WTC11 (cell line): Measurements from ENCODE around the gene CPVL. TPM values are rescaled to one million over a fixed set of nuclear protein-coding genes. Genes with fewer than 3 reads are reported as not detected.

ENCODE experiments used
- ATAC-seq: fragments of 200-7000 bp; cut with Tn5 transposase; 2 replicates; pipeline ENCODE4 v1.10.0; 2021; ENCODE audit warnings: mild to moderate bottlenecking, moderate library complexity
- CTCF ChIA-PET: fragments of 300-600 bp; sonication (Branson Sonifier 250); formaldehyde crosslinking; loops from one replicate; lab custom pipeline; 2021; ENCODE audit warnings: antibody characterized with exemption; lab: Charles Lee
- POLR2A ChIA-PET: fragments of 350-600 bp; sonication (Branson Sonifier 250); formaldehyde crosslinking; loops from one replicate; lab custom pipeline; 2021; ENCODE audit warnings: antibody characterized with exemption; lab: Charles Lee
- DNase-seq: peaks from one replicate; pipeline ENCODE4 v3.0.0; 2021; ENCODE audit warnings: low spot score
- H3K27ac Mint-ChIP-seq: 2 replicates; pipeline ENCODE4 v1.8.0; 2021; ENCODE audit warnings: mixed read lengths
- H3K27me3 Mint-ChIP-seq: 2 replicates; pipeline ENCODE4 v1.8.0; 2021; ENCODE audit warnings: low read depth, mild to moderate bottlenecking, moderate library complexity, mixed read lengths
- H3K36me3 Mint-ChIP-seq: 2 replicates; pipeline ENCODE4 v1.8.0; 2021; ENCODE audit warnings: mixed read lengths
- H3K4me1 Mint-ChIP-seq: 2 replicates; pipeline ENCODE4 v1.8.0; 2022; ENCODE audit warnings: mixed read lengths
- H3K4me3 Mint-ChIP-seq: 2 replicates; pipeline ENCODE4 v1.8.0; 2021; ENCODE audit warnings: mild to moderate bottlenecking, moderate library complexity, mixed read lengths
- H3K9me3 Mint-ChIP-seq: 2 replicates; pipeline ENCODE4 v1.8.0; 2021; ENCODE audit warnings: mixed read lengths
- ATF1 ChIP-seq: sonication (generic); formaldehyde crosslinking; IDR thresholded peaks from 2 replicates; pipeline ENCODE4 v1.8.1; 2023; ENCODE audit warnings: mild to moderate bottlenecking, moderate library complexity, missing genetic modification reagents
- ELF4 ChIP-seq: sonication (generic); formaldehyde crosslinking; IDR thresholded peaks from 2 replicates; pipeline ENCODE4 v1.8.1; 2022; ENCODE audit warnings: low read depth, mild to moderate bottlenecking, moderate library complexity, missing genetic modification reagents
- FOXJ3 ChIP-seq: sonication (generic); formaldehyde crosslinking; IDR thresholded peaks from 2 replicates; pipeline ENCODE4 v1.9.0; 2021; ENCODE audit warnings: missing genetic modification reagents, mild to moderate bottlenecking, borderline replicate concordance
- NFATC4 ChIP-seq: fragments of 250-450 bp; sonication (Bioruptor Pico); IDR thresholded peaks from 2 replicates; pipeline ENCODE4 v1.9.0; 2021; ENCODE audit warnings: mild to moderate bottlenecking
- NR2C2 ChIP-seq: sonication (generic); formaldehyde crosslinking; IDR thresholded peaks from 2 replicates; pipeline ENCODE4 v1.8.0; 2022; ENCODE audit warnings: mild to moderate bottlenecking, missing genetic modification reagents
- OVOL2 ChIP-seq: fragments of 250-450 bp; sonication (Bioruptor Pico); IDR thresholded peaks from 2 replicates; pipeline ENCODE4 v1.9.0; 2021; ENCODE audit warnings: mild to moderate bottlenecking, borderline replicate concordance
- PRRX2 ChIP-seq: fragments of 250-450 bp; sonication (Bioruptor Pico); IDR thresholded peaks from 2 replicates; pipeline ENCODE4 v1.8.0; 2021; ENCODE audit warnings: mild to moderate bottlenecking
- RELA ChIP-seq: sonication (generic); formaldehyde crosslinking; IDR thresholded peaks from 2 replicates; pipeline ENCODE4 v1.8.1; 2022; ENCODE audit warnings: missing genetic modification reagents, mild to moderate bottlenecking, borderline replicate concordance
- TCF7 ChIP-seq: sonication (generic); formaldehyde crosslinking; IDR thresholded peaks from 2 replicates; pipeline ENCODE4 v1.8.0; 2022; ENCODE audit warnings: mild to moderate bottlenecking, low read depth, missing genetic modification reagents, moderate library complexity
- TEAD4 ChIP-seq: sonication (generic); formaldehyde crosslinking; IDR thresholded peaks from 2 replicates; pipeline ENCODE4 v1.8.0; 2022; ENCODE audit warnings: mild to moderate bottlenecking, missing genetic modification reagents
- ZBTB21 ChIP-seq: sonication (generic); formaldehyde crosslinking; IDR thresholded peaks from 2 replicates; pipeline ENCODE4 v1.8.1; 2023; ENCODE audit warnings: mild to moderate bottlenecking, missing genetic modification reagents, borderline replicate concordance
- total RNA-seq: library from RNA; stranded (reverse); gene quantifications from 3 replicates; pipeline ENCODE4 v1.2.3, GENCODE V29; 2021
- TF ChIP-seq, protein P1 (sequence below): sonication (generic); formaldehyde crosslinking; IDR thresholded peaks from 2 replicates; pipeline ENCODE4 v1.8.0; 2022; ENCODE audit warnings: missing genetic modification reagents
- TF ChIP-seq, protein P2 (sequence below): fragments of 250-450 bp; sonication (Bioruptor Pico); IDR thresholded peaks from 2 replicates; pipeline ENCODE4 v1.9.0; 2021; ENCODE audit warnings: mild to moderate bottlenecking
- TF ChIP-seq, protein P3 (sequence below): sonication (generic); formaldehyde crosslinking; conservative IDR thresholded peaks from 2 replicates; pipeline ENCODE4 v1.8.1; 2023; ENCODE audit warnings: mild to moderate bottlenecking, low read depth, missing genetic modification reagents, moderate library complexity
- TF ChIP-seq, protein P4 (sequence below): sonication (generic); formaldehyde crosslinking; IDR thresholded peaks from 2 replicates; pipeline ENCODE4 v1.8.0; 2023; ENCODE audit warnings: missing genetic modification reagents
- TF ChIP-seq, protein P5 (sequence below): sonication (generic); formaldehyde crosslinking; IDR thresholded peaks from 2 replicates; pipeline ENCODE4 v1.8.0; 2022; ENCODE audit warnings: mild to moderate bottlenecking, missing genetic modification reagents
- TF ChIP-seq, protein P6 (sequence below): fragments of 250-450 bp; sonication (Bioruptor Pico); IDR thresholded peaks from 2 replicates; pipeline ENCODE4 v1.9.0; 2021; ENCODE audit warnings: moderate library complexity, mild to moderate bottlenecking, inconsistent platforms, borderline replicate concordance
- TF ChIP-seq, protein P7 (sequence below): sonication (generic); formaldehyde crosslinking; IDR thresholded peaks from 2 replicates; pipeline ENCODE4 v1.8.1; 2023; ENCODE audit warnings: mild to moderate bottlenecking, missing genetic modification reagents, borderline replicate concordance

Gene CPVL
- total RNA-seq, 1 experiment from 2014 or later = 34.2 TPM

DNA sequence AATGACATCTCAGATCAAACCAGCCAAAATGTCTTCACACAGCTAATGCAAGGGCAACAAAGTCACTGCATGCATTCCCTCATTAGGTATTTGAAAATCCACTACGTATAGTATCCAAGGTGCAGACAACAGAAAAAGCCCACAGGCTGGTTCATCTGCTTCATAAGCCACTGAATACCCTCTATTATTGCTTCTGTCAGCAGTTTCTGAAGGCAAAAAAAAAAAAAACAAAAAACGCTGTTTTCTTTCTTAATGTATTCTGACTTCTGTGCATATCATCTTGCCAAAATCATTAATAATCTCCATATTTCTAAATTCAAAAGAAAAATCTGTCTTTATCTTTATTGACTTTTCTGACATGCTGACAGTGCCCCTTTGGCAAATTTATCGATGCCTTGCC lies 13.4 kb downstream of the CPVL start:
- DNase-seq (no peak), ATAC-seq (no peak)
- Mint-ChIP-seq H3K9me3 (peaks cover 7% of the 10 kb centered on the region), H3K27me3 (no peaks in the 10 kb centered on the region), H3K4me1 (peaks cover 9% of the 10 kb centered on the region), H3K27ac (no peak overlapping the region), H3K4me3 (no peak overlapping the region), H3K36me3 (peaks cover 10% of the 10 kb centered on the region)
- TF ChIP-seq, protein P1, sequence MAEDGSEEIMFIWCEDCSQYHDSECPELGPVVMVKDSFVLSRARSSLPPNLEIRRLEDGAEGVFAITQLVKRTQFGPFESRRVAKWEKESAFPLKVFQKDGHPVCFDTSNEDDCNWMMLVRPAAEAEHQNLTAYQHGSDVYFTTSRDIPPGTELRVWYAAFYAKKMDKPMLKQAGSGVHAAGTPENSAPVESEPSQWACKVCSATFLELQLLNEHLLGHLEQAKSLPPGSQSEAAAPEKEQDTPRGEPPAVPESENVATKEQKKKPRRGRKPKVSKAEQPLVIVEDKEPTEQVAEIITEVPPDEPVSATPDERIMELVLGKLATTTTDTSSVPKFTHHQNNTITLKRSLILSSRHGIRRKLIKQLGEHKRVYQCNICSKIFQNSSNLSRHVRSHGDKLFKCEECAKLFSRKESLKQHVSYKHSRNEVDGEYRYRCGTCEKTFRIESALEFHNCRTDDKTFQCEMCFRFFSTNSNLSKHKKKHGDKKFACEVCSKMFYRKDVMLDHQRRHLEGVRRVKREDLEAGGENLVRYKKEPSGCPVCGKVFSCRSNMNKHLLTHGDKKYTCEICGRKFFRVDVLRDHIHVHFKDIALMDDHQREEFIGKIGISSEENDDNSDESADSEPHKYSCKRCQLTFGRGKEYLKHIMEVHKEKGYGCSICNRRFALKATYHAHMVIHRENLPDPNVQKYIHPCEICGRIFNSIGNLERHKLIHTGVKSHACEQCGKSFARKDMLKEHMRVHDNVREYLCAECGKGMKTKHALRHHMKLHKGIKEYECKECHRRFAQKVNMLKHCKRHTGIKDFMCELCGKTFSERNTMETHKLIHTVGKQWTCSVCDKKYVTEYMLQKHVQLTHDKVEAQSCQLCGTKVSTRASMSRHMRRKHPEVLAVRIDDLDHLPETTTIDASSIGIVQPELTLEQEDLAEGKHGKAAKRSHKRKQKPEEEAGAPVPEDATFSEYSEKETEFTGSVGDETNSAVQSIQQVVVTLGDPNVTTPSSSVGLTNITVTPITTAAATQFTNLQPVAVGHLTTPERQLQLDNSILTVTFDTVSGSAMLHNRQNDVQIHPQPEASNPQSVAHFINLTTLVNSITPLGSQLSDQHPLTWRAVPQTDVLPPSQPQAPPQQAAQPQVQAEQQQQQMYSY (CRISPR knock-in tag) = no peak
- no peak for TF ChIP-seq PRRX2 (CRISPR knock-in tag)
- TF ChIP-seq OVOL2 = no peak
- TF ChIP-seq ZBTB21 (CRISPR knock-in tag) = no peak
- no peak for TF ChIP-seq RELA
- POLR2A ChIA-PET = no interaction called here
- CTCF ChIA-PET = no interaction called here

DNA sequence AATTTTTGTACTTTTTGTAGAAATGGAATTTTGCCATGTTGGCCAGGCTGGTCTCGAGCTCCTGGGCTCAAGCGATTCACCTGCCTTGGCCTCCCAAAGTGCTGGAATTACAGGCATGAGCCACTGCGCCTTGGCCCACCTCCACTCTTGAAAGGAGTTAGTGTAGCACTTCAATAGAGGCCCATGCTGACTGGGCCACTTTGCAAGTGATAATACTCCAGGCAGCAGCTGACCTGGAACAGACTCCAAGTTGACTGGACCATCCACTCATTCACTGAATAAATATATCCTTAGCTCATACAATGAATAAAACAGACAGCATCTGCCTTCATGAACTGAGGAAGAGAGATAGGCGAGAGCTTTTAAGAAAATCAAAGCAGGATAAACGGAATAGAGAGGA lies 14.7 kb downstream of the CPVL start:
- ATAC-seq (no peak), DNase-seq (no peak)
- peaks cover 15% of the 10 kb centered on the region for H3K4me1 Mint-ChIP-seq
- no peak overlapping the region for H3K4me3 Mint-ChIP-seq
- TF ChIP-seq, protein P2, sequence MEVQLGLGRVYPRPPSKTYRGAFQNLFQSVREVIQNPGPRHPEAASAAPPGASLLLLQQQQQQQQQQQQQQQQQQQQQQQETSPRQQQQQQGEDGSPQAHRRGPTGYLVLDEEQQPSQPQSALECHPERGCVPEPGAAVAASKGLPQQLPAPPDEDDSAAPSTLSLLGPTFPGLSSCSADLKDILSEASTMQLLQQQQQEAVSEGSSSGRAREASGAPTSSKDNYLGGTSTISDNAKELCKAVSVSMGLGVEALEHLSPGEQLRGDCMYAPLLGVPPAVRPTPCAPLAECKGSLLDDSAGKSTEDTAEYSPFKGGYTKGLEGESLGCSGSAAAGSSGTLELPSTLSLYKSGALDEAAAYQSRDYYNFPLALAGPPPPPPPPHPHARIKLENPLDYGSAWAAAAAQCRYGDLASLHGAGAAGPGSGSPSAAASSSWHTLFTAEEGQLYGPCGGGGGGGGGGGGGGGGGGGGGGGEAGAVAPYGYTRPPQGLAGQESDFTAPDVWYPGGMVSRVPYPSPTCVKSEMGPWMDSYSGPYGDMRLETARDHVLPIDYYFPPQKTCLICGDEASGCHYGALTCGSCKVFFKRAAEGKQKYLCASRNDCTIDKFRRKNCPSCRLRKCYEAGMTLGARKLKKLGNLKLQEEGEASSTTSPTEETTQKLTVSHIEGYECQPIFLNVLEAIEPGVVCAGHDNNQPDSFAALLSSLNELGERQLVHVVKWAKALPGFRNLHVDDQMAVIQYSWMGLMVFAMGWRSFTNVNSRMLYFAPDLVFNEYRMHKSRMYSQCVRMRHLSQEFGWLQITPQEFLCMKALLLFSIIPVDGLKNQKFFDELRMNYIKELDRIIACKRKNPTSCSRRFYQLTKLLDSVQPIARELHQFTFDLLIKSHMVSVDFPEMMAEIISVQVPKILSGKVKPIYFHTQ (CRISPR knock-in tag) = no peak
- TF ChIP-seq ATF1 (CRISPR knock-in tag) (no peak), NFATC4 (CRISPR knock-in tag) (no peak), TEAD4 (CRISPR knock-in tag) (no peak), ELF4 (no peak), FOXJ3 (no peak), NR2C2 (CRISPR knock-in tag) (no peak), TCF7 (no peak)
- TF ChIP-seq, protein P3, sequence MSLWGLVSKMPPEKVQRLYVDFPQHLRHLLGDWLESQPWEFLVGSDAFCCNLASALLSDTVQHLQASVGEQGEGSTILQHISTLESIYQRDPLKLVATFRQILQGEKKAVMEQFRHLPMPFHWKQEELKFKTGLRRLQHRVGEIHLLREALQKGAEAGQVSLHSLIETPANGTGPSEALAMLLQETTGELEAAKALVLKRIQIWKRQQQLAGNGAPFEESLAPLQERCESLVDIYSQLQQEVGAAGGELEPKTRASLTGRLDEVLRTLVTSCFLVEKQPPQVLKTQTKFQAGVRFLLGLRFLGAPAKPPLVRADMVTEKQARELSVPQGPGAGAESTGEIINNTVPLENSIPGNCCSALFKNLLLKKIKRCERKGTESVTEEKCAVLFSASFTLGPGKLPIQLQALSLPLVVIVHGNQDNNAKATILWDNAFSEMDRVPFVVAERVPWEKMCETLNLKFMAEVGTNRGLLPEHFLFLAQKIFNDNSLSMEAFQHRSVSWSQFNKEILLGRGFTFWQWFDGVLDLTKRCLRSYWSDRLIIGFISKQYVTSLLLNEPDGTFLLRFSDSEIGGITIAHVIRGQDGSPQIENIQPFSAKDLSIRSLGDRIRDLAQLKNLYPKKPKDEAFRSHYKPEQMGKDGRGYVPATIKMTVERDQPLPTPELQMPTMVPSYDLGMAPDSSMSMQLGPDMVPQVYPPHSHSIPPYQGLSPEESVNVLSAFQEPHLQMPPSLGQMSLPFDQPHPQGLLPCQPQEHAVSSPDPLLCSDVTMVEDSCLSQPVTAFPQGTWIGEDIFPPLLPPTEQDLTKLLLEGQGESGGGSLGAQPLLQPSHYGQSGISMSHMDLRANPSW (CRISPR knock-in tag) = no peak
- TF ChIP-seq, protein P4, sequence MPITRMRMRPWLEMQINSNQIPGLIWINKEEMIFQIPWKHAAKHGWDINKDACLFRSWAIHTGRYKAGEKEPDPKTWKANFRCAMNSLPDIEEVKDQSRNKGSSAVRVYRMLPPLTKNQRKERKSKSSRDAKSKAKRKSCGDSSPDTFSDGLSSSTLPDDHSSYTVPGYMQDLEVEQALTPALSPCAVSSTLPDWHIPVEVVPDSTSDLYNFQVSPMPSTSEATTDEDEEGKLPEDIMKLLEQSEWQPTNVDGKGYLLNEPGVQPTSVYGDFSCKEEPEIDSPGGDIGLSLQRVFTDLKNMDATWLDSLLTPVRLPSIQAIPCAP = no peak
- TF ChIP-seq, protein P5, sequence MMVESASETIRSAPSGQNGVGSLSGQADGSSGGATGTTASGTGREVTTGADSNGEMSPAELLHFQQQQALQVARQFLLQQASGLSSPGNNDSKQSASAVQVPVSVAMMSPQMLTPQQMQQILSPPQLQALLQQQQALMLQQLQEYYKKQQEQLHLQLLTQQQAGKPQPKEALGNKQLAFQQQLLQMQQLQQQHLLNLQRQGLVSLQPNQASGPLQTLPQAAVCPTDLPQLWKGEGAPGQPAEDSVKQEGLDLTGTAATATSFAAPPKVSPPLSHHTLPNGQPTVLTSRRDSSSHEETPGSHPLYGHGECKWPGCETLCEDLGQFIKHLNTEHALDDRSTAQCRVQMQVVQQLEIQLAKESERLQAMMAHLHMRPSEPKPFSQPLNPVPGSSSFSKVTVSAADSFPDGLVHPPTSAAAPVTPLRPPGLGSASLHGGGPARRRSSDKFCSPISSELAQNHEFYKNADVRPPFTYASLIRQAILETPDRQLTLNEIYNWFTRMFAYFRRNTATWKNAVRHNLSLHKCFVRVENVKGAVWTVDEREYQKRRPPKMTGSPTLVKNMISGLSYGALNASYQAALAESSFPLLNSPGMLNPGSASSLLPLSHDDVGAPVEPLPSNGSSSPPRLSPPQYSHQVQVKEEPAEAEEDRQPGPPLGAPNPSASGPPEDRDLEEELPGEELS (CRISPR knock-in tag) = no peak
- TF ChIP-seq, protein P6, sequence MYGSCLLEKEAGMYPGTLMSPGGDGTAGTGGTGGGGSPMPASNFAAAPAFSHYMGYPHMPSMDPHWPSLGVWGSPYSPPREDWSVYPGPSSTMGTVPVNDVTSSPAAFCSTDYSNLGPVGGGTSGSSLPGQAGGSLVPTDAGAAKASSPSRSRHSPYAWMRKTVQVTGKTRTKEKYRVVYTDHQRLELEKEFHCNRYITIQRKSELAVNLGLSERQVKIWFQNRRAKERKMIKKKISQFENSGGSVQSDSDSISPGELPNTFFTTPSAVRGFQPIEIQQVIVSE = no peak
- TF ChIP-seq, protein P7, sequence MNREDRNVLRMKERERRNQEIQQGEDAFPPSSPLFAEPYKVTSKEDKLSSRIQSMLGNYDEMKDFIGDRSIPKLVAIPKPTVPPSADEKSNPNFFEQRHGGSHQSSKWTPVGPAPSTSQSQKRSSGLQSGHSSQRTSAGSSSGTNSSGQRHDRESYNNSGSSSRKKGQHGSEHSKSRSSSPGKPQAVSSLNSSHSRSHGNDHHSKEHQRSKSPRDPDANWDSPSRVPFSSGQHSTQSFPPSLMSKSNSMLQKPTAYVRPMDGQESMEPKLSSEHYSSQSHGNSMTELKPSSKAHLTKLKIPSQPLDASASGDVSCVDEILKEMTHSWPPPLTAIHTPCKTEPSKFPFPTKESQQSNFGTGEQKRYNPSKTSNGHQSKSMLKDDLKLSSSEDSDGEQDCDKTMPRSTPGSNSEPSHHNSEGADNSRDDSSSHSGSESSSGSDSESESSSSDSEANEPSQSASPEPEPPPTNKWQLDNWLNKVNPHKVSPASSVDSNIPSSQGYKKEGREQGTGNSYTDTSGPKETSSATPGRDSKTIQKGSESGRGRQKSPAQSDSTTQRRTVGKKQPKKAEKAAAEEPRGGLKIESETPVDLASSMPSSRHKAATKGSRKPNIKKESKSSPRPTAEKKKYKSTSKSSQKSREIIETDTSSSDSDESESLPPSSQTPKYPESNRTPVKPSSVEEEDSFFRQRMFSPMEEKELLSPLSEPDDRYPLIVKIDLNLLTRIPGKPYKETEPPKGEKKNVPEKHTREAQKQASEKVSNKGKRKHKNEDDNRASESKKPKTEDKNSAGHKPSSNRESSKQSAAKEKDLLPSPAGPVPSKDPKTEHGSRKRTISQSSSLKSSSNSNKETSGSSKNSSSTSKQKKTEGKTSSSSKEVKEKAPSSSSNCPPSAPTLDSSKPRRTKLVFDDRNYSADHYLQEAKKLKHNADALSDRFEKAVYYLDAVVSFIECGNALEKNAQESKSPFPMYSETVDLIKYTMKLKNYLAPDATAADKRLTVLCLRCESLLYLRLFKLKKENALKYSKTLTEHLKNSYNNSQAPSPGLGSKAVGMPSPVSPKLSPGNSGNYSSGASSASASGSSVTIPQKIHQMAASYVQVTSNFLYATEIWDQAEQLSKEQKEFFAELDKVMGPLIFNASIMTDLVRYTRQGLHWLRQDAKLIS = no peak
- TF ChIP-seq, all 79 proteins: peak for 0
- H3K9me3 Mint-ChIP-seq = peaks cover 7% of the 10 kb centered on the region
- no peak overlapping the region for H3K27ac Mint-ChIP-seq
- no peaks in the 10 kb centered on the region for H3K27me3 Mint-ChIP-seq
- peaks cover 10% of the 10 kb centered on the region for H3K36me3 Mint-ChIP-seq
- ChIA-PET CTCF (interaction anchor here (1.5 kb wide), 2 partner anchors 15 to 277 kb away, joined by 3 read pairs; no protein-coding TSS in a partner anchor), POLR2A (no interaction called here)
